BLaER1 treated with 17β-estradiol and CSF1 and Interleukin-3, amounts not matched to agents 10 nM and 100 nM (cell line): ENCODE data around the gene ZNF687.

Source experiments
- H3K27ac ChIP-seq, 11 experiments: shearing (Covaris generic); formaldehyde crosslinking; 2 replicates each; pipeline ENCODE4 v1.8.1; 2022
- H3K27me3 ChIP-seq, 11 experiments: shearing (Covaris generic); formaldehyde crosslinking; 2 replicates each; pipeline ENCODE4 v1.8.1; 2022
- H3K36me3 ChIP-seq, 11 experiments: shearing (Covaris generic); formaldehyde crosslinking; 2 replicates each; pipeline ENCODE4 v1.8.1; 2022
- H3K4me1 ChIP-seq, 10 experiments: shearing (Covaris generic); formaldehyde crosslinking; 2 replicates each; pipeline ENCODE4 v1.8.1; 2022
- H3K4me2 ChIP-seq, 11 experiments: shearing (Covaris generic); formaldehyde crosslinking; 2 replicates each; pipeline ENCODE4 v1.8.1; 2022
- H3K4me3 ChIP-seq, 10 experiments: shearing (Covaris generic); formaldehyde crosslinking; 2 replicates each; pipeline ENCODE4 v1.8.1; 2022
- H3K9ac ChIP-seq, 11 experiments: shearing (Covaris generic); formaldehyde crosslinking; 2 replicates each; pipeline ENCODE4 v1.8.1; 2022
- H3K9me3 ChIP-seq, 11 experiments: shearing (Covaris generic); formaldehyde crosslinking; replicated peaks in 1 of 11; 2 replicates each; pipeline ENCODE4 v1.8.1; 2022
- H4K20me1 ChIP-seq, 11 experiments: shearing (Covaris generic); formaldehyde crosslinking; 2 replicates each; pipeline ENCODE4 v1.8.1; 2022
- Cebpa-rat ChIP-seq, 11 experiments: shearing (Covaris generic); IDR thresholded peaks; 2 replicates each; pipeline ENCODE4 v1.8.1; 2022

The ZNF687 gene

GRCh38 chr1:151315565-151316235 is 33.6 kb downstream of the ZNF687 start:
- Histone ChIP-seq H3K9me3 (no peaks in the 10 kb centered on the region), H3K4me1 (peaks cover 23 to 63% (median 46%) of the 10 kb centered on the region in 10 experiments), H3K4me2 (peak overlapping the region in 4 of 11 experiments; percentile 2 to 22 (median 16); a peak in 3 of 22 replicates), H3K27me3 (no peaks in the 10 kb centered on the region), H3K9ac (no peak overlapping the region), H3K4me3 (no peak overlapping the region), H3K36me3 (peaks cover 80 to 100% (median 94%) of the 10 kb centered on the region in 11 experiments), H3K27ac (0 out of 22 replicates have a peak overlapping the region, but pooled peaks of 1 of the 11 experiments have one; percentile 18), H4K20me1 (peaks cover 26 to 91% (median 73%) of the 10 kb centered on the region in 11 experiments; a peak in 21 of 22 replicates)
- no peak for TF ChIP-seq Cebpa-rat (IDR thresholded peaks at IDR 0.05)

GRCh38 chr1:151318975-151319374 is 36.9 kb downstream of the ZNF687 start:
- Histone ChIP-seq H3K4me3 (no peak overlapping the region), H4K20me1 (peaks cover 4 to 83% (median 55%) of the 10 kb centered on the region in 11 experiments; a peak in 16 of 22 replicates), H3K4me1 (peaks cover 7 to 37% (median 20%) of the 10 kb centered on the region in 10 experiments; a peak in 19 of 20 replicates), H3K27me3 (no peaks in the 10 kb centered on the region), H3K9ac (no peak overlapping the region), H3K4me2 (no peak overlapping the region), H3K9me3 (no peaks in the 10 kb centered on the region), H3K27ac (no peak overlapping the region), H3K36me3 (peaks cover 85 to 100% (median 93%) of the 10 kb centered on the region in 11 experiments)
- TF ChIP-seq Cebpa-rat (IDR thresholded peaks at IDR 0.05): no peak

- peak overlapping the region in 6 of 11 experiments; percentile 94 to 99 (median 97); a peak in 8 of 22 replicates for H3K4me2 ChIP-seq
- peaks cover 8 to 70% (median 30%) of the 10 kb centered on the region in 11 experiments; a peak in 14 of 22 replicates for H4K20me1 ChIP-seq
- TF ChIP-seq Cebpa-rat (IDR thresholded peaks at IDR 0.05): no peak
- no peak overlapping the region for H3K27ac ChIP-seq
- H3K36me3 ChIP-seq: peaks cover 47 to 66% (median 61%) of the 10 kb centered on the region in 11 experiments
- no peaks in the 10 kb centered on the region for H3K27me3 ChIP-seq
- H3K9ac ChIP-seq: no peak overlapping the region
- peaks cover 21 to 49% (median 37%) of the 10 kb centered on the region in 10 experiments for H3K4me1 ChIP-seq
- no peak overlapping the region for H3K4me3 ChIP-seq
- H3K9me3 ChIP-seq: no peaks in the 10 kb centered on the region
These were observed 42.4 kb downstream of the ZNF687 start for GRCh38 chr1:151324390-151324930.

GRCh38 chr1:151325231-151325630 is 43.1 kb downstream of the ZNF687 start:
- Histone ChIP-seq H3K4me3 (peak overlapping the region in 4 of 10 experiments; percentile 6 to 81 (median 65); a peak in 4 of 20 replicates), H3K36me3 (peaks cover 41 to 58% (median 54%) of the 10 kb centered on the region in 11 experiments), H3K27ac (peak overlapping the region in 5 of 11 experiments; percentile 1 to 100 (median 97); a peak in 4 of 22 replicates), H3K9me3 (no peaks in the 10 kb centered on the region), H4K20me1 (peaks cover 1 to 62% (median 23%) of the 10 kb centered on the region in 11 experiments; a peak in 14 of 22 replicates), H3K27me3 (no peaks in the 10 kb centered on the region), H3K4me2 (peak overlapping the region; percentile 92 to 99 (median 98)), H3K4me1 (peaks cover 27 to 49% (median 37%) of the 10 kb centered on the region in 10 experiments), H3K9ac (peak overlapping the region in 8 of 11 experiments; percentile 5 to 99 (median 97); a peak in 7 of 22 replicates)
- no peak for TF ChIP-seq Cebpa-rat (IDR thresholded peaks at IDR 0.05)

- Histone ChIP-seq H3K27ac (peak overlapping the region; percentile 94 to 100 (median 97); a peak in 15 of 22 replicates), H3K9me3 (no peaks in the 10 kb centered on the region), H3K27me3 (no peaks in the 10 kb centered on the region), H3K4me1 (peaks cover 28 to 49% (median 36%) of the 10 kb centered on the region in 10 experiments), H3K9ac (peak overlapping the region; percentile 91 to 99 (median 97)), H3K4me2 (peak overlapping the region; percentile 92 to 99 (median 98)), H3K4me3 (peak overlapping the region; percentile 63 to 82 (median 75)), H3K36me3 (peaks cover 35 to 52% (median 48%) of the 10 kb centered on the region in 11 experiments), H4K20me1 (peaks cover 0 to 56% (median 17%) of the 10 kb centered on the region in 11 experiments; a peak in 14 of 22 replicates)
- TF ChIP-seq Cebpa-rat (IDR thresholded peaks at IDR 0.05): no peak
These were observed 43.7 kb downstream of the ZNF687 start for GRCh38 chr1:151325646-151326429.

- peak overlapping the region; percentile 91 to 99 (median 97) for H3K9ac ChIP-seq
- H3K4me1 ChIP-seq: peaks cover 28 to 49% (median 35%) of the 10 kb centered on the region in 10 experiments
- no peaks in the 10 kb centered on the region for H3K27me3 ChIP-seq
- peaks cover 29 to 44% (median 41%) of the 10 kb centered on the region in 11 experiments for H3K36me3 ChIP-seq
- peak overlapping the region; percentile 94 to 100 (median 97) for H3K27ac ChIP-seq
- H4K20me1 ChIP-seq: peaks cover 0 to 48% (median 10%) of the 10 kb centered on the region in 11 experiments; a peak in 11 of 22 replicates
- no peaks in the 10 kb centered on the region for H3K9me3 ChIP-seq
- peak overlapping the region; percentile 63 to 82 (median 75) for H3K4me3 ChIP-seq
- H3K4me2 ChIP-seq: peak overlapping the region; percentile 92 to 99 (median 98)
- no peak for TF ChIP-seq Cebpa-rat (IDR thresholded peaks at IDR 0.05)
These were observed 44.6 kb downstream of the ZNF687 start for GRCh38 chr1:151326619-151327222.

- Histone ChIP-seq H3K9me3 (no peaks in the 10 kb centered on the region), H3K36me3 (peaks cover 23 to 37% (median 35%) of the 10 kb centered on the region in 11 experiments), H3K27ac (peak within 1 kb of the TSS; percentile 94 to 100 (median 97)), H3K4me3 (peak within 1 kb of the TSS; percentile 63 to 82 (median 75)), H3K4me1 (peaks cover 27 to 49% (median 35%) of the 10 kb centered on the region in 10 experiments), H3K27me3 (no peaks in the 10 kb centered on the region), H3K4me2 (peak within 1 kb of the TSS; percentile 92 to 99 (median 98)), H3K9ac (peak within 1 kb of the TSS; percentile 91 to 99 (median 97)), H4K20me1 (peaks cover 0 to 41% (median 10%) of the 10 kb centered on the region in 11 experiments; a peak in 11 of 22 replicates)
- no peak for TF ChIP-seq Cebpa-rat (IDR thresholded peaks at IDR 0.05)
These were observed 45.3 kb downstream of the ZNF687 start, which contains the start of gene PI4KB for GRCh38 chr1:151327223-151327902. TSS of gene PI4KB (minus strand) at chr1:151327416. CDS start at chr1:151316481, 10,935 bp downstream.
